HepG2 (cell line): ENCODE measurements around the gene MFSD11. TPM values are rescaled to one million over a fixed set of nuclear protein-coding genes. Genes with fewer than 3 reads are reported as not detected.

Source experiments
- ATAC-seq: fragments of 200-7000 bp; cut with Tn5 transposase; 3 replicates; pipeline ENCODE4 v1.9.1; 2020; ENCODE audit warnings: mild to moderate bottlenecking, moderate library complexity
- BruUV-seq: library from RNA; stranded (reverse); fragments of 400-500 nt; replicated peaks from 2 replicates; lab custom pipeline; 2021; lab: Mats Ljungman, UMichigan
- CTCF ChIA-PET: fragments of 300-600 bp; formaldehyde crosslinking; extraction: SDS; loops from one replicate; lab custom pipeline; 2021; ENCODE audit warnings: low total read pairs, inconsistent platforms, low intra/inter-chr PET ratio; lab: Yijun Ruan, JAX
- POLR2A ChIA-PET: fragments of 350-600 bp; sonication (Branson Sonifier 250); formaldehyde crosslinking; loops from one replicate; lab custom pipeline; 2020; ENCODE audit warnings: antibody characterized with exemption, inconsistent platforms; lab: Yijun Ruan, JAX
- DNase-seq: peaks from one replicate; pipeline ENCODE4 v3.0.0-alpha.2; 2015; ENCODE audit warnings: low spot score
- FAIRE-seq: peaks from 3 replicates; lab custom pipeline; 2011; peaks lifted over from hg19 to GRCh38; lab: Jason Lieb, UNC
- H2AFZ ChIP-seq: one replicate; pipeline ENCODE4 v1.6.1; 2011; ENCODE audit warnings: low read length, inconsistent platforms
- H3K27ac ChIP-seq: fragments of 300-600 bp; 3 replicates; pipeline ENCODE4 v1.8.0; 2011; ENCODE audit warnings: mixed run types, mild to moderate bottlenecking, mixed read lengths, low read length, inconsistent platforms; ENCODE audit not compliant: insufficient read depth; ENCODE audit errors: extremely low read length
- H3K27me3 ChIP-seq, 2 experiments: fragments of 200-600 bp in 1 of 2; 2 replicates in 1 of 2; 3 replicates in 1 of 2; pipeline versions ENCODE4 v1.6.0 to v1.8.0; 2011; ENCODE audit warnings: low read length in 2 of 2, mild to moderate bottlenecking in 2 of 2, moderate library complexity in 2 of 2, inconsistent platforms in 1 of 2; ENCODE audit not compliant: insufficient read depth in 2 of 2, control insufficient read depth in 1 of 2
- H3K36me3 ChIP-seq, 2 experiments: fragments of 200-600 bp in 1 of 2; replicated peaks in 1 of 2; 2 replicates in 1 of 2; 3 replicates in 1 of 2; pipeline versions ENCODE4 v1.5.1 to v1.8.0; 2011; ENCODE audit warnings: low read length in 2 of 2, inconsistent platforms in 1 of 2; ENCODE audit not compliant: insufficient read depth in 2 of 2, control insufficient read depth in 1 of 2
- H3K4me1 ChIP-seq: 2 replicates; pipeline ENCODE4 v1.5.1; 2012; ENCODE audit warnings: low read length, inconsistent platforms; ENCODE audit not compliant: insufficient read depth
- H3K4me2 ChIP-seq: 2 replicates; pipeline ENCODE4 v1.6.0; 2011; ENCODE audit warnings: low read depth, low read length, inconsistent platforms
- H3K4me3 ChIP-seq, 3 experiments: fragments of 200-600 bp in 1 of 3; sonication (generic), shearing (Covaris generic) in 1 of 3; replicated peaks in 1 of 3; 2 replicates each; pipeline ENCODE4 v1.5.1; 2011 to 2016; ENCODE audit warnings: low read length in 3 of 3, inconsistent platforms in 2 of 3, low read depth in 2 of 3, mild to moderate bottlenecking in 2 of 3, control low read depth in 1 of 3, mixed read lengths in 1 of 3; ENCODE audit not compliant: insufficient read depth in 1 of 3
- H3K79me2 ChIP-seq: one replicate; pipeline ENCODE4 v1.6.1; 2011; ENCODE audit warnings: low read length, inconsistent platforms; ENCODE audit not compliant: insufficient read depth
- H3K9ac ChIP-seq: 2 replicates; pipeline ENCODE4 v1.6.0; 2011; ENCODE audit warnings: mild to moderate bottlenecking, low read depth, low read length, inconsistent platforms; ENCODE audit not compliant: insufficient read depth
- H3K9me3 ChIP-seq: 2 replicates; pipeline ENCODE4 v1.5.1; 2012; ENCODE audit warnings: mild to moderate bottlenecking, low read length
- H4K20me1 ChIP-seq: 2 replicates; pipeline ENCODE4 v1.6.0; 2011; ENCODE audit warnings: inconsistent platforms, mild to moderate bottlenecking, low read length, moderate library complexity; ENCODE audit not compliant: insufficient read depth
- BCL3 ChIP-seq: sonication (generic); formaldehyde crosslinking; IDR thresholded peaks from 2 replicates; pipeline ENCODE4 v1.5.1; 2020; ENCODE audit warnings: mild to moderate bottlenecking, missing genetic modification reagents, moderate library complexity
- MTA1 ChIP-seq: sonication (generic); formaldehyde crosslinking; IDR thresholded peaks from 2 replicates; pipeline ENCODE4 v1.4.0; 2020; ENCODE audit warnings: missing genetic modification reagents, mild to moderate bottlenecking, borderline replicate concordance
- RAD51 ChIP-seq: fragments of 450-650 bp; IDR thresholded peaks from 2 replicates; pipeline ENCODE4 v1.6.1; 2016; ENCODE audit warnings: borderline replicate concordance
- SAP130 ChIP-seq: IDR thresholded peaks from 2 replicates; pipeline ENCODE4 v1.6.1; 2016; ENCODE audit warnings: low read depth
- SP5 ChIP-seq: IDR thresholded peaks from 2 replicates; pipeline ENCODE4 v1.6.1; 2016; ENCODE audit warnings: low read depth, borderline replicate concordance
- ZIK1 ChIP-seq: sonication (generic); formaldehyde crosslinking; IDR thresholded peaks from 2 replicates; pipeline ENCODE4 v1.5.0; 2020; ENCODE audit warnings: mild to moderate bottlenecking, low read depth, missing genetic modification reagents, borderline replicate concordance
- ZNF629 ChIP-seq: sonication (generic); formaldehyde crosslinking; conservative IDR thresholded peaks from 2 replicates; pipeline ENCODE4 v1.5.0; 2020; ENCODE audit warnings: missing genetic modification reagents
- ZNF687 ChIP-seq: sonication (generic); formaldehyde crosslinking; IDR thresholded peaks from 2 replicates; pipeline ENCODE4 v1.5.1; 2020; ENCODE audit warnings: mild to moderate bottlenecking, missing genetic modification reagents, moderate library complexity
- WGBS: methylation state at CpG from one replicate; pipeline ENCODE4 v1.1.6; 2017; ENCODE audit warnings: low lambda C conversion rate; 5-methylcytosine and 5-hydroxymethylcytosine counted together
- in situ Hi-C: cut with HindIII; loops from 2 replicates; pipeline ENCODE4 v1.10.0; 2017; ENCODE audit warnings: low pct_unique_long_range_greater_than_20kb; ENCODE audit not compliant: extremely low pct_ligation_motif_present
- intact Hi-C: fragments of 100-400 bp; cut with micrococcal nuclease; formaldehyde crosslinking; loops from one replicate; pipeline ENCODE4 v1.10.0; 2022; ENCODE audit not compliant: unreplicated experiment
- polyA plus RNA-seq, 8 experiments: library from polyadenylated mRNA; depleted of rRNA in 3 of 8; stranded (reverse) in 7 of 8; unstranded in 1 of 8; fragments of >200 nt; fragmentation: Illumina TruSeq in 4 of 8; extraction: Trizol in 4 of 8; gene quantifications; 2 replicates each; pipeline versions ENCODE4 v1.2.1 to v1.2.3, GENCODE V29; 2011 to 2016; ENCODE audit warnings: low read depth in 4 of 8, missing spikeins in 1 of 8, mixed read lengths in 1 of 8; ENCODE audit not compliant: insufficient read depth in 1 of 8
- total RNA-seq, 5 experiments: library from RNA; depleted of rRNA; stranded (reverse); fragments of >200 nt; fragmentation: Illumina TruSeq; extraction: Trizol; gene quantifications; 2 replicates each; pipeline ENCODE4 v1.2.3, GENCODE V29; 2016; ENCODE audit warnings: low read depth in 1 of 5
- TF ChIP-seq, protein P1 (sequence below): conservative IDR thresholded peaks from 2 replicates; pipeline ENCODE4 v1.6.1; 2018; ENCODE audit warnings: missing genetic modification reagents

MFSD11 gene
- total and polyA plus RNA-seq, 2 of the 13 experiments (the other 11 are each of a cell fraction or from before 2014, with no cell fraction given): 26.1 to 36.3 TPM

GRCh38 chr17:76706817-76707216 is 31.1 kb upstream of the MFSD11 start (continued):
- TF ChIP-seq BCL3 (CRISPR knock-in tag): no peak

DNA sequence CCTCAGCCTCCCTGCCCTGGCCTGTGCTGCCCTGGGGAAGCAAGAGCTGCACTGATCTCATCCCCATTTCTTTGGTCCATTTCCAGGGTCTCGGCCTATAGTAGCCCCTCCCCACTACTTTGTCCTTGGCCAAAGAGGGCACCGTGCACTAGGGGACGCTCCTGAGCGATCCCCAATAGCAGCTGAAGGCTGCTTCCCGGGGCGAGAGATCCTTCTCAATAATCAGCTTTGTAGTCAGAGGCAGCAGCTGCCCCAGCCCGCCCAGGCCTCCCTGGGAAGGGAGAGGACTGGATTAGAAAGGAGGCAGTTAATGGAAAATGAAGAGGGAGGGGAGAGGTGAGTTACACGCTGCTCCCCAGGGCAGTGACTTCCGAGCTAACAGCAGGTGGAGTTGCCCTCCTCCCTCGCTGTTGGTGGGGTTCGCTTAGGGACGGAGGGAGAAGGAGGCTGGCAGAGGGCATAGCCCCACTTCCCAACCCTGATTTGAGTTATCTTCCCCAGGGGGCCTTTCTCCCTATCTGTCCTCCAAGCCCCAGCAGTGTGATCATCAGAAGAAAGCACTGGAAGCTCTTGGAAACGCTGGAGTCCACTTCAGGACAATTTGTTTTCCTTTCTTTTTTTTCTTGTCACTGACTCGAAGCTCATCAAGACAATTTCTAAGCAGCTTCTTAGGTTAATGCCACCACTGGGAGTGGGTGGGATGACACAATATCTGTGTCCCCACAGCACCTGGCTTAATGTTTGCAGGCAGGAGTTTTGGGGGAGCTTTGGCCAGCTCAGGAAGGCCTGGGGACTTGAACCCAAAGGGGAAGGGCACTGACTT is 29.7 kb upstream of the MFSD11 start:
- H3K36me3 ChIP-seq: no peaks in the 10 kb centered on the region; a peak in 1 of 5 replicates
- ATAC-seq (peak; percentile 48), DNase-seq (peak; percentile 41), FAIRE-seq (peak; percentile 39)
- intact Hi-C loops (loop anchor here (10.0 kb wide), 1 partner anchor 153 kb away; no protein-coding TSS in a partner anchor), in situ Hi-C loops (no loop called here)
- H3K9ac ChIP-seq: peak overlapping the region; percentile 69; the same call in 1 of the 2 replicates
- WGBS: 47% methylated on average over 14 of the region's 14 CpGs
- H3K9me3 ChIP-seq: no peaks in the 10 kb centered on the region
- H3K4me2 ChIP-seq: peak overlapping the region; percentile 82
- no peak overlapping the region for H2AFZ ChIP-seq
- no peaks in the 10 kb centered on the region for H3K27me3 ChIP-seq
- H3K79me2 ChIP-seq: peaks cover 34% of the 10 kb centered on the region
- peaks cover 46% of the 10 kb centered on the region for H3K4me1 ChIP-seq
- H3K27ac ChIP-seq: no peak overlapping the region
- CTCF ChIA-PET: no interaction called here
- H3K4me3 ChIP-seq: peak overlapping the region in 1 of 3 experiments; percentile 76; a peak in 1 of 6 replicates
- POLR2A ChIA-PET: interaction anchor here (0.5 to 1.7 kb wide), 7 partner anchors 11 to 36 kb away, joined by 3 to 8 read pairs (median 4); partner anchors contain the start of genes JMJD6, METTL23, MFSD11 and SRSF2
- BruUV-seq: no TSS peak
- no peaks in the 10 kb centered on the region for H4K20me1 ChIP-seq
- TF ChIP-seq ZNF687 (CRISPR knock-in tag): peak; percentile 60
- TF ChIP-seq MTA1 (CRISPR knock-in tag): 0 out of 2 replicates have a peak, but pooled peaks have one; percentile 56
- no peak for TF ChIP-seq ZNF629
- TF ChIP-seq RAD51: no peak
- TF ChIP-seq SP5: no peak
- no peak for TF ChIP-seq ZIK1 (CRISPR knock-in tag)
- TF ChIP-seq, protein P1, sequence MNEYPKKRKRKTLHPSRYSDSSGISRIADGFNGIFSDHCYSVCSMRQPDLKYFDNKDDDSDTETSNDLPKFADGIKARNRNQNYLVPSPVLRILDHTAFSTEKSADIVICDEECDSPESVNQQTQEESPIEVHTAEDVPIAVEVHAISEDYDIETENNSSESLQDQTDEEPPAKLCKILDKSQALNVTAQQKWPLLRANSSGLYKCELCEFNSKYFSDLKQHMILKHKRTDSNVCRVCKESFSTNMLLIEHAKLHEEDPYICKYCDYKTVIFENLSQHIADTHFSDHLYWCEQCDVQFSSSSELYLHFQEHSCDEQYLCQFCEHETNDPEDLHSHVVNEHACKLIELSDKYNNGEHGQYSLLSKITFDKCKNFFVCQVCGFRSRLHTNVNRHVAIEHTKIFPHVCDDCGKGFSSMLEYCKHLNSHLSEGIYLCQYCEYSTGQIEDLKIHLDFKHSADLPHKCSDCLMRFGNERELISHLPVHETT (CRISPR knock-in tag): no peak
- TF ChIP-seq SAP130 (CRISPR knock-in tag): 0 out of 2 replicates have a peak, but pooled peaks have one; percentile 13
